NCI-H146 treated with DMSO at 0.1 percent for 48 hours (cell line): ENCODE measurements around the gene CDRT4.
"Not testable (repeated sequence)": the region's sequence is repeated elsewhere in the genome, so short reads cannot be mapped to it uniquely, and the experiment has no call there.

Experiments used
- DNase-seq: peaks from one replicate; lab custom pipeline; 2025; ENCODE audit not compliant: unreplicated experiment; lab: John Stamatoyannopoulos, UW

The CDRT4 gene

GRCh38 chr17:15467592-15467991 is at the start of gene CDRT4:
Gene CDRT4, minus strand, starts transcription at chr17:15467621. Its CDS starts 27,383 bp downstream, at chr17:15440238.
- no peak for DNase-seq

GRCh38 chr17:15516150-15516549 is 48.7 kb upstream of the CDRT4 start:
- DNase-seq: no peak

- no peak for DNase-seq
Measured at GRCh38 chr17:15514469-15514868, 47.0 kb upstream of the CDRT4 start.

DNA sequence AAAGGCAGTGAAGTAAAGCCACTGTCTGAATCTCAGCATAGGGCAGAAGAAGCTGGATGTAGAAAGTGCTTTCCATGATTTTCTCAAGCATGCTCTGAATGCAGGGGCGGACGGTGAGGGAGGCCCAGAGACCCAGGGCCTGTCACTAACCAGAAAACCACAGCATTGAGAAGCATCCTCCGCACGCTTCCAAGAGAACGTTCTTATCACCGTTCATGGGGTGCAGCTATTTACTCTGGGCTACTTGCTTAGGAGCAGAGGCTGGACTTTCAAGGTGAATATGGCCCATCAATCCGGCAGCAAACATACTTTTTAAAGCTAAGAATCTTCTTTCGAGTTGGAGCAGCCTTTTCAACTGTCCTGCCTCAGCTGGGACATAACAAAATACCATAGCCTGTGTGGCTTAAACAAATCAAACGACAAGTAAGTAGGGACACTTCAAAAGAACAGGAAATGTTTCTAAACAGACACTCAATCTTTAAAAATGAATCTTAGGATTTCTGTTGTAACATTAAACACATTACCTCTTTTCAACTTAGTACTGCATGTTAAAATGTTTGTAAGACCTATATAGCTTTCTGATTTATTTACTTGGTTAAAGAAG is 46.5 kb upstream of the CDRT4 start:
- DNase-seq: no peak

DNA sequence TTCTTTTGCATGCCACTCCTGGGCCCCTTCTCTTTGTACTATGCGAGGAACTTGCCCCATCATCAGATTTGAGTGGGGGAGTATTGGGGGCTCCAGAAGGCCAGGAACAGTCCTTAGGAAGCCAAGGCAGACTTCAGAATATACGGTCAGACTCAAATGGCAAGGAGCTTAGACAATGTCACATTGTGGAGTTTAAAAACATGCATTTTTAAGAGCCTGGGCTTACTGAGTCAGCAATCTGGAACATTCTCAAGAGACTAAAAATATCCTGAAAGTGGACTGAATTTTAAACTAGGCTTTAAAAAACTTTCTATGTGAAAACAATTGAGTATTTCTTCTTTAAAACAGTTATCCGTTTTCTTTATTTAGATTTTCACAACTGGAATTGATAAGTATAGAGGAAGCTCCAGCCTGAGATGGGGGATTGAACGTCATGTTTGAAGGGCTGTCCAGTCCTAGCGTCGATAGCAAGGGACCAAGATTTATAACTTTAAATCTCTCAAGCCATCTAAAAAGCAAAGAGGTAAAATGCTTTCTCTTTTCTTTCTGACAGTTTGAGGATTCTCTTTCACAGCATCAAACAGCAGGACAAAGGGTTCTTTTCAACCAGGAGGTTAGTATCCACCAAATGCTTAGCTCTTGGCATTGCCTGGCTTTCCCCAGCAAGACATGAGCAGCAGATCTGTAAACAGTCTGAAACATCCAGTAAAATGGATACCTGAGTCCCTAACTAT is 45.8 kb upstream of the CDRT4 start:
- no peak for DNase-seq

GRCh38 chr17:15512071-15512709 is 44.8 kb upstream of the CDRT4 start:
- DNase-seq: no peak

- DNase-seq: no peak
Measured at GRCh38 chr17:15511142-15511541, 43.7 kb upstream of the CDRT4 start.

DNA sequence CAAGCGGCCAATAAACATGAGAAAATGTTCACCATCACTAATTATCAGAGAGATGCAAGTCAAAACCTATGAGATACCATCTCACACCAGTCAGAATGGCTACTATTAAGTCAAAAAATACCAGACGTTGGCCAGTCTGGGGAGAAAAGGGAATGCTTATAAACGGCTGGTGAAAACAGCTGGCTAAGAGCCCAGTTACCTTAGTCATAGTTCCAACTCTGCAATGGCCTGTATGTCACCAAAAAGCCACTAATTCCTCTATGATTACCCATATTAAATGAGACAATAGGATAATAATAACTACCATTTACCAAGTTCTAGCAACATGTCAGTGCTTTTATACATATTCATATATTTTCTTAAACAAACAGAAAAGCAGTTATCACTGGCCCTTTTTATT is 42.9 kb upstream of the CDRT4 start:
- no peak for DNase-seq

DNA sequence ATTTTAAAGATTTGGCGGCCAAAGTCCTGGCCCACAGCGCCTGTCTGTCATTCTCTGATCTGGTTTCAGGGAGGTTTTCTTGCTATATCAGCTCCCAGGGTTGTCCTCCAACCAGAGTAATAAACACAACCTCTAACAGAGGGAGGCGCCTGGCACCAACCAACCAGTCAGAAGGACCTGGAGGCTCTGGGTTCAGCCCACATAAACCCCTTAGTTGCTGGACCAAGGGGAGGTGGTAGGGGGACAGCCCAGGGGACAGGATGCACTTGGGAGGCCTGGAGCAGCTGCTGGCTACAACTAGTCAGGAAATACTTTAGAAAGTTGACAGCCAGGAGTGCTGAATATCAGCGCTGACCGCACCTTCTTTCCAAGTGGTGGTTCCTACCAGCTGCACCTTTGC is 41.7 kb upstream of the CDRT4 start:
- DNase-seq: no peak

DNA sequence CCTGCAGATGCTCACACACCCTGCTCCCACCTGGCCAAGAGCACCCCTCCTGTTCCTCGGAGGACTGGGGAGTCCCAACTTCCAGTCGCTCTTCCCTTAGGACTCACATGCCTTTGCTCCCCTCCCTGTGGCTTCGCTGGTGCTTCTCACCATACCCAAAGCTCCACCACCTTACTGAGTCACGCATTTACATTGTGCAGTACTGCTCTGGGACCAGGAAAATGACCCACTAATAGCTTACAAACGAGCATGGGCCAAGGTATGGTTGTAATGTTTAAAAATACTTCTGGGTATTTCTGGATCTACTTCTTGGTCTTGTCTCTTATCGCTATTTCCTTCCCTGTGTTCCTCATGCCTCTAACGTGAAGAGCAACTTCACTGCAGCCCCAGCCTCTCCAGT is 41.0 kb upstream of the CDRT4 start:
- DNase-seq: no peak

- no peak for DNase-seq
Measured at GRCh38 chr17:15507896-15508295, 40.5 kb upstream of the CDRT4 start.

DNA sequence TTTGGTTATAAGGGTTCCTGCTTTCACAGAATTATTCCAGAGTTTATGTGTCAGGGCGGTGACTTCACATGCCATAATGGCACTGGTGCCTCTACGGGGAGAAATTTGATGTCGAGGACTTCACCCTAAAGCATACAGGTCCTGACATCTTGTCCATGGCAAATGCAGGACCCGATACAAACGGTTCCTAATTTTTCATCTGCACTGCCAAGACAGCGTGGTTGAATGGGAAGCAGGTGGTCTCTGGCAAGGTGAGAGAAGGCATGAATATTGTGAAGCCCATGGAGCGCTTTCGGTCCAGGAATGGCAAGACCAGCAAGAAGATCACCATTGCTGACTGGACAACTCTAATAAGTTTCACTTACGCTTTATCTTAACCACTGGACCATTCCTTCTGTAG is 39.6 kb upstream of the CDRT4 start:
- DNase-seq: no peak

GRCh38 chr17:15505708-15506107 is 38.3 kb upstream of the CDRT4 start:
- DNase-seq: not testable (repeated sequence)

DNA sequence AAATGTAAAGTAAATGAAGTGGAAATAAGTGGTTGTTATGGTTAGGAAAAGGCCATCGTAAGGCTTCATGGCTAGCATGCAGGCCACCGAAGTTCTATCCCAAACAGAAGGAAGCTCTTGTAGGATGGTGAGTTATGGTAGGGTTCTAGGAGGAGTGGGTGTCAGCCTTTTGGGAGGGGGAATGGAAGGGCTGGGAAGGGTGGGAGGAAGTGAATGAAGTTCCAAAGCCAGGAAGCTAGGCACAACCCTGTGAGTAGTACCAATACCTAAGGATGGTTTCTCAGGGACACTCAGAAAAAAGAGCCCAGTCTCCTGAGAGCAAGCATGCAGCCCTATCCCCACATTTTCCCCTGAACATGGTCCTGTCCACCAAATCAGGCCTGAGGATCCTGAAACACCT is 36.3 kb upstream of the CDRT4 start:
- DNase-seq: no peak

GRCh38 chr17:15502369-15503112 is 35.1 kb upstream of the CDRT4 start:
- DNase-seq: no peak

DNA sequence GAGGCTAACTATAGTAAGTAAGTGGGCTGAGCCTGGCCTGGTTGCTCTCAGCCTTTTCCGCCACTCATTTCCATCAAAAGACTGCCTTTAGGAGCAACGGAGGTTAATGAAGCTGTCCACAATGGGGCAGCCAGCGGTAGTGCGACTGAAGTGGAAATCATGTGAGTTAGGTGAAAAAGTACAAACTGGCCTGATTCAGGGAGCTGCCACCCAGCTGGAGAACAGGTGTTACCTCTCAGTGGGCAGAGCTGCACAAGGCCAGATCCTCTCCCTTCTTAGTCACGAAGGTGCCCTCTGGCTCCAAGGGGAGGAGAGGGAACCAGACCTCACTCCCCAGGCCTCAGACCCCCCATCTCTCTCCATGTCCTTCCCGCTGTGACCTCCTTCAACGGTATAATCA is 34.4 kb upstream of the CDRT4 start:
- no peak for DNase-seq

- DNase-seq: no peak
Measured at GRCh38 chr17:15501282-15501681, 33.9 kb upstream of the CDRT4 start.

DNA sequence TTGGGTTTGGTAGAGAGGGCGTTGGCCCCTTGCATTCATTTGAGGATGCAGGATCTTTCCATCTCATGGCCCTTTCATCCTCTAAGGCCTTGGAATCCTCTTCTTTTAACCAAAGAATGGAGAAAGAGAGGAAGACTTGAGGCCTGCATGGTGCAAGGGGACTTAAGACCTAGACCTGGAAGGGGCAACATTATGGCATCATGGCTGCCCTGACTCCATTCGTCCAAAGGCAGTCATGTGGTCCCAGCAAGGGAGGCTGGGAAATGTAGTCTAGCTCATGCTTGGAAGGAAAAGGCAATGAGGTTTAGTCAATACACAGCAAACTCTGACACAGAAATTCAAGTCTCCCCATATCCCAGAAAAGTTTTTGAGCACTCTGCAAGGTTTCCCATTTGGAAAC is 30.7 kb upstream of the CDRT4 start:
- no peak for DNase-seq

DNA sequence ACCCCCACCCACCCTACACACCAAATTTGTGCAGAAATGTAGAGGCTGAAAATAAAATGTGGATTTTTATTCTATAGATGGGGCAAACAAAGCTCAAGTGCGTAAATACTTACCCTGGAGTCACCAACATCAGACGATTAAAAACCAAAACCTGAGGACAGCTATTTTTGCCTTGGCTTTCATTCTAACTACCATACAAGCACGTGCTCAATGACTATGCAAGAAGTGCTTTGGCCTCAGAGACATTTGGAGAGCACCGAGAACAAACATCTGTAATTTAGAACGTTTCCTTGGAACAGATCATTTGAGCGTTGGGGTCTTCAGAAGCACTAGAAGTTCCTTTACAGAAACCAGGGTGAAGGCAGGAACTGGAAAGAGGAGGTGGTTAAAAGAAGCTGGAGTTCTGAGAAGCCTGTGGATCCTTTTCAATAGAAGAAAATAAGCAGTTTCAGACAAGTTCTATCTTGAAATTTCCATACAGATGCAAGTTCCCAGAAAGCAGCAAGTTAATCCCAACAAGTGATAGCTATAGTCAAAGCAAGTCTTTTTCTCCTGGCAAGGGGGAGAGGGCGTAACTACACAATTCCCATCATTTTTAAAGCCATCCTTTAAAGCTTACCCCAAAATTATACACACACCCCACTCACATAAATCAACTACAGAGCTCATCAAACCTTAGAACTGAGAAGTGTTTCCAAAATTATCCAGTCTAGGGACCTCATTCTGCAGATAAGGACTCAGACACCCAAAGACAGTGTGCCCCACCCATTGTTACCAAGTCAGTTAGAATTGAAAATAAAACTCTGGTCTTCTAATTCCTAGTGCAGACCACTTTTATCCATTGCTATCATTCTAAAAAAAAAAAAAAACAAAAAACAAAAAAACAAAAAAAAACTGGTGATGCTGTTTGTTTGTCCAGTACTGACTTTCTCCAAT is 29.6 kb upstream of the CDRT4 start:
- no peak for DNase-seq

DNA sequence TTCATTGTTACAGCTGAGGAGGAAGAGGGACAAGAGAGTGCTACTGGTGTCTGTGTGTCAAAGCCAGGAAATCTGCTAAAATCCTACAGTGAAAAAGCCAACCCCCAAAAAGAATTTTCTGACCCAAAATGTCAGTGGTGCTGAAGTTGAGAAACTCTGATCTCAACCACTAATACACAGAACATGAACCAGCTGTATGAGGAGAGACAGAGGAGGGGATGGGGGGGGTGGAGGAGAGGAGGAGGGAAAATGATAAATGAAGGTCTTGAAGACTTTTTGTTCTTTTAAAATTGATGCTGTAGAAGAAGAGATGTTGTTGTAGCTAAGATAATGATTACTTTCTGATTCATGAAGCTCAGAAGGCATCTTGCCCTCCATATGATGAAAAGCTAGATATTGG is 27.4 kb upstream of the CDRT4 start:
- DNase-seq: no peak

DNA sequence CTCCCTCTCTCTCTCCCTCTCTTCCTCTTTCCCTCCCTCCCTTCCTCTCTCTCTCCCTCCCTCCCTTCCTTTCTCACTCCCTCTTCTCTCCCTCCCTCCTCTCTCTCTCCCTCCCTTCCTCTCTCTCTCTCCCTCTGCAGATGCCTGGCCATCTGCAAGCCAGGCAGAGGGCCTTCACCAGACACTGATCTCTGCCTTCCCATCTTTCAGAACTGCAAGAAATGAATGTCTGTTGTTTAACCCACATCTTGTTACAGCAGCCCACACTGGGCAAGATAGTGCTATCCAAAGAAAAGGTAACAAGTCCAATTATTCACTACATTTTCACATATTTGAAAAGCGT is 26.2 kb upstream of the CDRT4 start:
- DNase-seq: no peak
